Measurements from ENCODE around the gene C3AR1.
"Not testable (repeated sequence)": the region's sequence is repeated elsewhere in the genome, so short reads cannot be mapped to it uniquely, and the experiment has no call there.

The C3AR1 gene

GRCh38 chr12:8032242-8033152, 33.7 kb downstream of the C3AR1 start, which contains the start of gene FOXJ2:
Gene FOXJ2 (plus strand): TSS chr12:8032716. CDS start chr12:8039833, 7,117 bp downstream.
- Histone ChIP-seq H2AFZ (ENCODE audit: low read length) (peak within 1 kb of the TSS; percentile 100), H3K36me3 (replicated peaks in 1 of 2; ENCODE audit: control insufficient read depth in 2 of 2, insufficient read depth in 2 of 2, low read length in 2 of 2) (peaks cover 0 to 4% of the 10 kb centered on the region in 2 donors), H2BK5ac (ENCODE audit: low read length) (peak within 1 kb of the TSS; percentile 40), H3K14ac (ENCODE audit: low read length) (no peak within 1 kb of the TSS), H4K8ac (ENCODE audit: low read depth, low read length) (no peak within 1 kb of the TSS), H3K4ac (ENCODE audit: low read length) (no peak within 1 kb of the TSS), H2BK15ac (ENCODE audit: low read length) (no peak within 1 kb of the TSS), H2BK120ac (ENCODE audit: low read depth, low read length) (peak within 1 kb of the TSS; percentile 9), H4K91ac (ENCODE audit: low read depth, low read length, poor library complexity) (no peak within 1 kb of the TSS), H3K27me3 (ENCODE audit: control insufficient read depth in 3 of 3, insufficient read depth in 3 of 3, low read depth in 1 of 3, low read length in 3 of 3) (no peaks in the 10 kb centered on the region), H3K27ac (replicated peaks; ENCODE audit: low read length) (peak within 1 kb of the TSS; percentile 61), H3K79me1 (ENCODE audit: low read depth, low read length) (peaks cover 1% of the 10 kb centered on the region), H2BK12ac (ENCODE audit: low read length) (peak within 1 kb of the TSS; percentile 8), H3K9ac (ENCODE audit: low read depth, low read length, poor library complexity) (peak within 1 kb of the TSS; percentile 98), H3K18ac (ENCODE audit: low read length) (peak within 1 kb of the TSS; percentile 97), H3K23ac (ENCODE audit: low read depth, low read length, poor library complexity) (no peak within 1 kb of the TSS), H3K9me3 (replicated peaks in 1 of 2; ENCODE audit: control insufficient read depth in 2 of 2, insufficient read depth in 1 of 2, low read depth in 1 of 2, low read length in 2 of 2) (no peaks in the 10 kb centered on the region), H3K4me2 (ENCODE audit: insufficient read depth, low read length, poor library complexity, severe bottlenecking) (peak within 1 kb of the TSS; percentile 81), H3K4me1 (ENCODE audit: control insufficient read depth in 2 of 2, insufficient read depth in 1 of 2, low read depth in 1 of 2, low read length in 2 of 2) (peaks cover 10 to 14% of the 10 kb centered on the region in 2 donors), H3K4me3 (ENCODE audit: low read length in 2 of 2) (peak within 1 kb of the TSS; percentile 88 to 99), H2AK5ac (ENCODE audit: low read depth, low read length) (peak within 1 kb of the TSS; percentile 70)
- WGBS, 2 donors (ENCODE audit: extremely low coverage in 2 of 2, insufficient read length in 2 of 2, insufficient replicate concordance in 1 of 2) = no CpG with 5 or more reads among the region's 93 CpGs
- peak; percentile 76 for DNase-seq (ENCODE audit: low spot score)

GRCh38 chr12:8031872-8032241, 34.3 kb downstream of the C3AR1 start:
- no peak overlapping the region for H3K18ac ChIP-seq (ENCODE audit: low read length)
- H3K79me1 ChIP-seq (ENCODE audit: low read depth, low read length) = peaks cover 1% of the 10 kb centered on the region
- H4K91ac ChIP-seq (ENCODE audit: low read depth, low read length, poor library complexity) = no peak overlapping the region
- H3K23ac ChIP-seq (ENCODE audit: low read depth, low read length, poor library complexity) = no peak overlapping the region
- H2AFZ ChIP-seq (ENCODE audit: low read length) = peak overlapping the region; percentile 100
- H3K14ac ChIP-seq (ENCODE audit: low read length) = no peak overlapping the region
- peaks cover 0 to 4% of the 10 kb centered on the region in 2 donors for H3K36me3 ChIP-seq (replicated peaks in 1 of 2; ENCODE audit: control insufficient read depth in 2 of 2, insufficient read depth in 2 of 2, low read length in 2 of 2)
- no CpG with 5 or more reads among the region's 5 CpGs for WGBS, 2 donors (ENCODE audit: extremely low coverage in 2 of 2, insufficient read length in 2 of 2, insufficient replicate concordance in 1 of 2)
- no peaks in the 10 kb centered on the region for H3K27me3 ChIP-seq (ENCODE audit: control insufficient read depth in 3 of 3, insufficient read depth in 3 of 3, low read depth in 1 of 3, low read length in 3 of 3)
- no peak overlapping the region for H2BK12ac ChIP-seq (ENCODE audit: low read length)
- no peak overlapping the region for H3K4ac ChIP-seq (ENCODE audit: low read length)
- no peak overlapping the region for H2BK120ac ChIP-seq (ENCODE audit: low read depth, low read length)
- H2BK5ac ChIP-seq (ENCODE audit: low read length) = no peak overlapping the region
- H3K4me2 ChIP-seq (ENCODE audit: insufficient read depth, low read length, poor library complexity, severe bottlenecking) = peak overlapping the region; percentile 81
- H3K4me3 ChIP-seq (ENCODE audit: low read length in 2 of 2) = peak overlapping the region; percentile 88 to 99
- no peak overlapping the region for H3K9ac ChIP-seq (ENCODE audit: low read depth, low read length, poor library complexity)
- DNase-seq (ENCODE audit: low spot score) = no peak
- no peak overlapping the region for H2AK5ac ChIP-seq (ENCODE audit: low read depth, low read length)
- H2BK15ac ChIP-seq (ENCODE audit: low read length) = no peak overlapping the region
- H4K8ac ChIP-seq (ENCODE audit: low read depth, low read length) = no peak overlapping the region
- H3K9me3 ChIP-seq (replicated peaks in 1 of 2; ENCODE audit: control insufficient read depth in 2 of 2, insufficient read depth in 1 of 2, low read depth in 1 of 2, low read length in 2 of 2) = no peaks in the 10 kb centered on the region
- no peak overlapping the region for H3K27ac ChIP-seq (replicated peaks; ENCODE audit: low read length)
- H3K4me1 ChIP-seq (ENCODE audit: control insufficient read depth in 2 of 2, insufficient read depth in 1 of 2, low read depth in 1 of 2, low read length in 2 of 2) = peaks cover 10% of the 10 kb centered on the region in 2 donors

- H2BK12ac ChIP-seq (ENCODE audit: low read length); H2AK5ac ChIP-seq (ENCODE audit: low read depth, low read length): not testable (repeated sequence)
- whole genome bisulfite sequencing, 2 donors (ENCODE audit: extremely low coverage in 2 of 2, insufficient read length in 2 of 2, insufficient replicate concordance in 1 of 2) = no CpG with 5 or more reads among the region's 23 CpGs
Measured at GRCh38 chr12:8031017-8031416, 35.1 kb downstream of the C3AR1 start.

GRCh38 chr12:8030189-8030588, 36.0 kb downstream of the C3AR1 start:
- H3K27me3 ChIP-seq (ENCODE audit: control insufficient read depth in 3 of 3, insufficient read depth in 3 of 3, low read depth in 1 of 3, low read length in 3 of 3) = no peaks in the 10 kb centered on the region

More at GRCh38 chr12:8031017-8031416, 35.1 kb downstream of the C3AR1 start:
- H3K4me3 ChIP-seq (ENCODE audit: low read length in 2 of 2); H3K36me3 ChIP-seq (replicated peaks in 1 of 2; ENCODE audit: control insufficient read depth in 2 of 2, insufficient read depth in 2 of 2, low read length in 2 of 2); H2BK15ac ChIP-seq (ENCODE audit: low read length); H3K23ac ChIP-seq (ENCODE audit: low read depth, low read length, poor library complexity); H2BK120ac ChIP-seq (ENCODE audit: low read depth, low read length); H3K18ac ChIP-seq (ENCODE audit: low read length); H3K79me1 ChIP-seq (ENCODE audit: low read depth, low read length); H3K14ac ChIP-seq (ENCODE audit: low read length); H3K9me3 ChIP-seq (replicated peaks in 1 of 2; ENCODE audit: control insufficient read depth in 2 of 2, insufficient read depth in 1 of 2, low read depth in 1 of 2, low read length in 2 of 2); H4K91ac ChIP-seq (ENCODE audit: low read depth, low read length, poor library complexity); H3K4me2 ChIP-seq (ENCODE audit: insufficient read depth, low read length, poor library complexity, severe bottlenecking); H2BK5ac ChIP-seq (ENCODE audit: low read length); H3K9ac ChIP-seq (ENCODE audit: low read depth, low read length, poor library complexity); H3K4me1 ChIP-seq (ENCODE audit: control insufficient read depth in 2 of 2, insufficient read depth in 1 of 2, low read depth in 1 of 2, low read length in 2 of 2); H2AFZ ChIP-seq (ENCODE audit: low read length); H3K27ac ChIP-seq (replicated peaks; ENCODE audit: low read length); H3K27me3 ChIP-seq (ENCODE audit: control insufficient read depth in 3 of 3, insufficient read depth in 3 of 3, low read depth in 1 of 3, low read length in 3 of 3); H3K4ac ChIP-seq (ENCODE audit: low read length); H4K8ac ChIP-seq (ENCODE audit: low read depth, low read length); DNase-seq (ENCODE audit: low spot score): not testable (repeated sequence)

More at GRCh38 chr12:8030189-8030588, 36.0 kb downstream of the C3AR1 start:
- Histone ChIP-seq H4K91ac (ENCODE audit: low read depth, low read length, poor library complexity) (no peak overlapping the region), H3K23ac (ENCODE audit: low read depth, low read length, poor library complexity) (no peak overlapping the region), H4K8ac (ENCODE audit: low read depth, low read length) (no peak overlapping the region), H3K27ac (replicated peaks; ENCODE audit: low read length) (no peak overlapping the region), H3K9ac (ENCODE audit: low read depth, low read length, poor library complexity) (no peak overlapping the region), H3K4me2 (ENCODE audit: insufficient read depth, low read length, poor library complexity, severe bottlenecking) (no peak overlapping the region), H3K9me3 (replicated peaks in 1 of 2; ENCODE audit: control insufficient read depth in 2 of 2, insufficient read depth in 1 of 2, low read depth in 1 of 2, low read length in 2 of 2) (no peaks in the 10 kb centered on the region), H2BK12ac (ENCODE audit: low read length) (no peak overlapping the region), H2AFZ (ENCODE audit: low read length) (no peak overlapping the region), H3K36me3 (replicated peaks in 1 of 2; ENCODE audit: control insufficient read depth in 2 of 2, insufficient read depth in 2 of 2, low read length in 2 of 2) (no peaks in the 10 kb centered on the region), H3K14ac (ENCODE audit: low read length) (no peak overlapping the region), H3K4ac (ENCODE audit: low read length) (no peak overlapping the region), H3K4me1 (ENCODE audit: control insufficient read depth in 2 of 2, insufficient read depth in 1 of 2, low read depth in 1 of 2, low read length in 2 of 2) (peaks cover 10% of the 10 kb centered on the region in 2 donors), H2AK5ac (ENCODE audit: low read depth, low read length) (no peak overlapping the region), H3K79me1 (ENCODE audit: low read depth, low read length) (peaks cover 1% of the 10 kb centered on the region), H2BK15ac (ENCODE audit: low read length) (no peak overlapping the region), H2BK5ac (ENCODE audit: low read length) (no peak overlapping the region), H2BK120ac (ENCODE audit: low read depth, low read length) (no peak overlapping the region), H3K18ac (ENCODE audit: low read length) (no peak overlapping the region), H3K4me3 (ENCODE audit: low read length in 2 of 2) (no peak overlapping the region)
- DNase-seq (ENCODE audit: low spot score) = no peak
- no CpG with 5 or more reads among the region's 3 CpGs for WGBS, 2 donors (ENCODE audit: extremely low coverage in 2 of 2, insufficient read length in 2 of 2, insufficient replicate concordance in 1 of 2)

Data from neuronal stem cell (in vitro differentiated cells).